NCI-H2196 (cell line): ENCODE results near the gene CDC20.
"Not testable (repeated sequence)": the region's sequence is repeated elsewhere in the genome, so short reads cannot be mapped to it uniquely, and the experiment has no call there.

Experiments
- DNase-seq: peaks from one replicate; lab custom pipeline; 2025; ENCODE audit not compliant: unreplicated experiment; lab: John Stamatoyannopoulos, UW

Gene CDC20

DNA sequence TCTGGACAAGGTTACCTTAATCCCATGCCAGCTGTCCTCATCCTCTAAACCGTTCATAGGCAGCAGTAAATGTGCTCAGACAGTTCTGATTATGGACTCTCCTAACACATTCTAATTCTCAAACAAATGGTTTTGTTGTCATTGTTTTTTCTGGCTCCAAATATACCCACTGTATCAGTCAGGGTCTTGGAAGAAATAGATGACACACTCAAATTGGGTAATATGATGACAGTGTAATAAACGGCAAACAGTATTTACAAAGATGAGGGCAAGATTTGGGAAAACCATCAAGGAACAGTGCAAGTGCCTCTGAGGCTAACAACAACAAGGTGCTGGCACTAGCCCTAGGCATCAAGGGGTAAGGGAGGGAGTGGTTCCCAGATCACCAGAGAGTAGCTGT lies 4.3 kb upstream of the CDC20 start:
- no peak for DNase-seq

DNA sequence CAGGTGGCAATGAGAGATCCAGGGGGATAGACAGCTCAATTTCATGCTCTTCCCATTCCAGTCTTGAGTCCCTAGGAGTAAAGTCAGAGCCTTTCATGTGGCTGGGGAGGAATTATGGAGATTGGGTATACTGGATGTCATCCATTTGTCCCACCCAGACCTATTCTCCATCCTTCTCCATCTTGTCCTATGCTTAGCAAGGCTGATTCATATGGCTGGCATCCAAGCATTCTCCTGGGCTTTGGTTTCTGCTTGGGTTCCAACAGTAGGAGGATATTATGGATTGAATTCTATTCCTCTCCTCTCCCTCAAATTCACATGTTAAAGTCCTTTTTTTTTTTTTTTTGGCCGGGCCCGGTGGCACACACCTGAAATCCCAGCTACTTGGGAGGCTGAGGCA lies 3.8 kb upstream of the CDC20 start:
- DNase-seq = no peak

DNA sequence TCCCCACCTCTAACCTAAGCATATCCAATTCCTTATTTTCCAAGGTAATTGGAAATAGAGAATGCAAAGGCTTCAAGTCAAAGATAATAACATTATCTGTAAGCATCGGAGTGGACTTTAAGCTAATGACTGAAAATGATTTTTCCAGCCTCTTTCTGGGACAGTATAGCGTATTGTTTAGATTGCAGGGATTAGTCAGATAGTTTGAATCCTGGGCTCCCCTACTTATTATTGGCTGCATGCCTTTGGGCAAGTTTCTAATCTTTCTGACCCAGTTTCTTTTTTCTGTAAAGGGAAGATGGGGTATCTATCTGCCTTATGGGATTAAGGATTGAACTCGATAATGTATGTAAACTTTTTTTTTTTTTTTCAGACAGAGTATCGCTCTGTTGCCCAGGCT lies 1.5 kb upstream of the CDC20 start:
- DNase-seq = no peak

DNA sequence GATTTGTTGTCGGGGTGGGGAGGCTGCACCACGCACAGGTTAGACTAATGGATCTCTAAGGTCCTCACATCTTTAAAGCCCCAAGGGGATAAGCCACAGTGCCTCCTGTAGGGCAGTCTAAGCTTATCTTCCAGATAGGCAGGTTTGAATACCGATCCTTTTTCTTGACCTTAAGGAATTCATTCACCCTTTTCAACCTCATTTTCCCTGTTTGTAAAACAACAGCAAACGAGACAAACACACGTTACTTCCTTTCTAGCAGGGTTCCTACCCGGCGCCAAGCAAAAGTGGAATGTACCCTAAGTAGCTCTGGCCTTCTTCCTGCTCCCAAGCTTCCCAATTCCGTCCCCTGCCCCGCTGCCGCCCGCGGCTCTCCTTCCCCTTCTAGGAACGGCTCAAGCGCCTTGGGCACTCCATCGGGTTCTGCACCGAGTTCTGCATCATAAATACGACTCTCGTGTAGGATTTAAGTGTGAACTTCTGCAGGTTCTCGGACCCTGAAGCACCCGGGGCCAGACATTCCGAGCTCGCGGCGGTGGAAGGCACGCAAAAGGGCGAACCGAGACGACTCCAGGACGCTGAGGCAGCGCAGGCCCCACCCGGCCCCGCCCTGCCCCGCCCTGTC lies 548 bp upstream of the CDC20 start:
- DNase-seq = peak; percentile 24

DNA sequence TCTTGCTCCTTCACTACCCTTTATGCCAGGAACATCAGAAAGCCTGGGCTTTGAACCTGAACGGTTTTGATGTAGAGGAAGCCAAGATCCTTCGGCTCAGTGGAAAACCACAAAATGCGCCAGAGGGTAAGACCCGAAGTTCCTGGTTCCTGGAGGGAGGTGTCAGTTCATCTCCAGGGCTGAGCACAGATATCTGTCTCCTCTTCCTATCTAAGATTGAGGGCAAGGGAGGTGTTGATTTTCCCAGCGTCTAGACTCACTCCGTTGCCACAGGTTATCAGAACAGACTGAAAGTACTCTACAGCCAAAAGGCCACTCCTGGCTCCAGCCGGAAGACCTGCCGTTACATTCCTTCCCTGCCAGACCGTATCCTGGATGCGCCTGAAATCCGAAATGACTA lies 915 bp downstream of the CDC20 start:
- no peak for DNase-seq

DNA sequence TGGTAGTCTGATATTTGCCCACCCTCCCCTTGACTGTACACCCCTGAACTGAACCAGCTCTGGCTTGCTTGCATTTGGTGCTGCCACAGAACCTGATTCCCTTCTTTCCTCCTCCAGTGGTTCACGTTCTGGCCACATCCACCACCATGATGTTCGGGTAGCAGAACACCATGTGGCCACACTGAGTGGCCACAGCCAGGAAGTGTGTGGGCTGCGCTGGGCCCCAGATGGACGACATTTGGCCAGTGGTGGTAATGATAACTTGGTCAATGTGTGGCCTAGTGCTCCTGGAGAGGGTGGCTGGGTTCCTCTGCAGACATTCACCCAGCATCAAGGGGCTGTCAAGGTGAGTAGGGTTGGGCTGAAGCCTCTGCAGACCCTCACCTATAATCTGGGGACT lies 1.8 kb downstream of the CDC20 start:
- no peak for DNase-seq

DNA sequence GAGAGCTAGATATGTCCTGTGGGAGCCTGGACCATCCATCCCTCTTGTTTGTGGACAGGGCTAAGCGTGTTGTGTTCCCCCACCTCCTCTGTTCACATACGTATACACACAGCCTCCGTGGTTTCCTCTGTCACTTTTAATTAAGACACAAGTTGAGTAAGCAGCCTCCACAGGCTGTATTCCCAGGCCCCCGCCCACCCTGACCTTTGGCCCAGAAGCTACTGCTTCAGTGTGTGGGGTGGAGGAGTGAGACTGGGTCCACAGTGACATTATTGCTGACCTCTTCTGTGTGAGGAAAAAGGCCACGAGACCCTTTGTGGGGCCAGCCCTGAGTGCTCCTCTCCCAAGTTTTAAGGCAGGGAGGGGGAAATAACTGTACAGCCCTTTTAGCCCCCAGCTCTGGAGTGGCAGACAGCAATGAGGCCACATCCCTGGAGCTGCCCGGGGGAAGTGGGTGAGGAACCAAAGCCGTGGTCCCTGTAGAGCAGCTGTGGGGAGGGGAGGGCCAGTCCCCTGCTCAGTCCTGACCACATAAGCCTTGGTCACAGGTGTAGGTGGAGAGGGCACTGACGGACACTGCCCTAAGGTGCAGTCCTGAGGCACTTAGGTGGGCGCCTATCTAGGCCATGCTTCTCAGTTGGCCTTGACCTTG lies 4.6 kb downstream of the CDC20 start:
- DNase-seq = no peak

DNA sequence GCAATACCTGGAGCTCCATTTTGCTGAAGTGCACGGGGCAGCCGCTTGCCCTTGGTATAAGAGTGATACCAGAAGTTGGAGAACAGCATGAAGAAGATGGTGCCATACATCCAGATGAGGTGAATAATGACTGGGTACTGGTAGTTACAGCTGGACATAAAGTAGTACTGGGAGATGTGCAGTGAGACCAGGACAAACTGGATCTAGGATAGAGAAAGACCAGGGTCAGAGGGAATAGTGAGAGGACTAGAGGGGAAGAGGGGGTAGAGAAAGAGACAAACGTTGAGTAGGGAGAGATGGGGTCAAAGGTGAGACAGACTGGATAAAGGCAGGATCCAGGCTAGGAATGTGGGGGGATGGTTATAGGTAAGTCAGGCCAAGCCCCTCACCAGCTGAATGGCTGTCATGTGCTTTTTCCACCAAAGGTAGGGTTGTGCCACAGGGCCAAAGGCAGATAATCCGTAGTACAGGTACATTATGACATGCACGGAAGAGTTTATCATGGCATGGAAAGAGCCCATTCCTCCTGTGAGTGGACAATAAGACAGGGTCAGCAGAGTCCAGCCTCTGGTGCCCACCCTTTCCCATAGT lies 5.2 kb downstream of the CDC20 start:
- DNase-seq = no peak

DNA sequence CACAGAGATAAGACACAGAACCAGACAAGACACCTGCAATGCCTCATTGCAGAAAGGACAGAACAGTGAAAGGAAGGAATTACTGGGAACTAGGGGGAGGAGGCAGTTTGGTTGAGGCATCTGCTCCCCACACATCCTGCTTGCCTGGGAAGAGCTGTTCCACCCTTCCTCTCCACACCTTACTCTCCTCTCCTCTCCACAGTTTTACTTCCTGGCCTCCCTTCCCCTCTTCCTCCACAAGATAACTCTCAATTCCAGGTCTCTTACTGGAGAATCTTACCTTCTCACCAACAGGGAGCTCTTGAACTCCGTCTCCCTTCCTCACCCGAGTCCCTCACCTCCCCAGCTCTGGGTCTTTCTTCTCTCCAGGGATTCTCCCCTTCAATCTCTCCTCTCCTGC lies 6.9 kb downstream of the CDC20 start:
- DNase-seq = no peak

DNA sequence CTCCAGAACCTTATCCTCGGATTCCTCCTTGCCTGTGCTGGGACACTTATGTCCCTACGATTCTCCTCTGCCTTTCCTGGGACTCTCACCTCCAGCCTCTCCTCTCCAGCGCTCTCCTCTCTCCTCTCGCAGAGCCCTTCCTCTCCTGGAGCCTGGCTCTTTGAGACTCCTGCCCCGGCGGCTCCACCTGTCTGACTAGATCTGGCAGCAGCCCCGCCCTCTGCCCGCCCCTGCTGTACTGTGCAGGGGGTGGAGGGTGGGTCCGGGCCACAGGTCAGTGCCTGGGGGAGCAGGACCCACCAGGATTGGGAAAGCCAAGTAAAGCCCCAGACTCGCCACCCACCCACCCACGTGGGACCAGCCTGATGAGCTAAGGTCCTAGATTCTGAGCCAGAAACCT lies 7.4 kb downstream of the CDC20 start:
- no peak for DNase-seq

DNA sequence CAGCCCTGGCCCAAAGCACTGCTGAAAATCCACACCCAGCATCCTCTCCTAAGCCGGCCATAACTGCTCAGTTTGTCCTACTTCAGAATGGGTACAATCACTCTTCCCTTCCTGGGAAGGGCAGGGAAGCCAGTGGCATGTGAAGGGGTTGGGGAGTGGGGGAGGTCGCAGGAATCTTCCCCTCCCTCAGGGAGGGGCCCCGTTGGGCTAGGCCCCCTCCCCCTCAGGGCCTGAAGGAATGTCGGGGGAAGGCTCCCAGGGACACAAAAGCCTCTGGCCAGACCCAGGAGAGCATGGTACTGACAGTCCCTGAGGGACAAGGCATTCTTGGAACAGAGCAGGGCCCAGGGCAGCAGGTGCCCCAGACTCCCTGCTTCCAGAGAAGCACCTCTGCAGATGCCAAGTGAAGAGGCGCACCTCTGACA lies 7.8 kb downstream of the CDC20 start:
- DNase-seq = no peak

DNA sequence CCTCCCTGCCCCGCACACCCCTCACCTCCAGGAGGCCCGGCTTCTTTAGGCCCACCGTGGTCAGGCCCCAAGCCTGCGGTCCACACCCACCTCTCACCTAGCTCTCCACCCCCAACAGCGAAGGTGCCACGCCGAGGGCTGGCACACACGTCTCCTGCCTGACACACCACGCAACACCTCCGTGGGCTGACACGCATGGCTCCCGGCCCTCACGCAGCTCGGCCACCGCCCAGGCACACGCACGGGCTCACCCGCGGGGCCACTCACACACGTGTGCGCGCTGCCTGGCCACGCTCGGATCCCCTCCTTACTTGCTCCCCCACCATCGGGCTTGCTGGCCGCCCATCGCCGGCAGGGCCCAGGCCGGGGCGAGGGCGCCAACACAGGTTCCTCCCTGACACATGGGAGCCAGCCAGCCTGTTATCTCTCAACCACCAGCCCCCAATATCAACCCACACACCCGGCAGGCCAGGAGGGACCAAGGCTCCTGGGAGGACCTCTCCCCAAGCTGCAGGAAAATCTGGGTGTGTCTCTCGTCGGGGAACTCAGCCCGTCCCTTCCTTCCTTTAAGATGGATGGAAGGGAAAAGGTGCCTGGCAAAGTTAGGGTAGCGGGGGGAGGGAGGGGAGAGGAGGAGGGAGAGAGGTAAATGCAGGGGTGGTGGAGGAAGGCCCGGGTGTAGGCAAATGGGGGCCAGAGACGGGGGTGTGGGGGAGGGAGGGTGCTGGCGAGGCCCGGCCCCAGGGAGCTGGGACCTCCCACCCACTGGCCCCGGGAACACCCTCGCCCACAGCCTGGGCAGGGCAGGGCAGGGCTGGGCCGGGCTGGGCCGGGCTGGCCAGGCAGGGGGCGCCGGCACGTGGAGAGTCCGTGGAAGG lies 8.5 kb downstream of the CDC20 start:
- no peak for DNase-seq

DNA sequence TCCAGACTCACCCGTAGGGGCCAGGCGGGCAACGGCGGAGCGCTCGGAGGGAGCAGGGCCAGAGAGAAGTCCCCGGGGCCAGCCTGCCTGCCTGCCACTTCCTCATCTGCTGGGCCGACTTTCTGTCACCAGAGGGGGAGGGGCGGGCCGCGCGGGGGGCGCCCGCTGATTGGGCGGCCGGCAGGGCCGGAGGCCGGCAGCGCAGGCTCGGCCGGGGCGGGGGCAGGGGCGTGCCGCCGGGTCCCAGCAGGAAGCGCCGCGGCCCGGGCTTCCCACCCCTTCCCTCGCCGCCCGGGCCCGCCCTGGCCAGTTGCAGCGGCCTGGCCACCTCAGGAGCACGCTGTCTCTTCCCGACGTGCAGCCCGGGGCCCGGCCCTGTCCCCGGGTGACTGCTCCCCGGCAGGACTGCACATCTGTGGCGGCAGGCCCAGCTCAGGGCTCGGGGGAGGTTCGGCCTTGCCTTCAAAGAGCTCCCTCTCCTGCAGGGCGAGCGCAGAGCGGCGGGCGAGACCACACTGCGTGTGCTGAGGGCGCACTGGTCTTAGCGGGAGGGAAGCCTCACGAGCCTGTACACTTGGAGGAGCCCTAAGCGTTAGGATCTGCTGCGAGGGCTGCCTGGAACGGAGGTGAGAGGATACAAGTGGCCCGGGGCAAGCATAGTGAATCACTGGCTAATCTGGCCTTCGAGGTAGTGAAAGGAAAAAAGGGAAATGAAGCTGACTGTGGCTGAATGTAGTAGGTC lies 9.3 kb downstream of the CDC20 start, which contains the start of gene ELOVL1:
ELOVL1 (minus strand) TSS at position 108 of the 742 bp plus-strand sequence. CDS start 2,402 bp downstream, outside the sequence.
- DNase-seq = peak; percentile 92

DNA sequence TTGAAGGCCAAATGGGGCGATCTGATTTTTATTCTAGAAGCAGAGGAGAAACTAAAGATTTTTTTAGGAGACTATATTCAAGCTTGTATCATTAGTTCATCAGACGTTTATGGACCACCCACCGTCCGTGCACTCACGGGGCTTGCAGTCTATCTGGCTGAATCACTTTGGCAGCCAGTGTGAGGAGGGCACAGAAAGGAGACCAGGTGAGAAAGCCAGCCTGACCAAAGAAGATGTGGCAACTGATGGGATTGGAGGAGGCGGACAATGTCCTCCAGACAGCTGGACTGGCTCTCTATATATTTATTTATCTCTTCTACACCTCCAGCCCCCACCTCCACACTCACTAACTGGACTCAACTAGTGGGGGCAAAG lies 9.9 kb downstream of the CDC20 start:
- no peak for DNase-seq

DNA sequence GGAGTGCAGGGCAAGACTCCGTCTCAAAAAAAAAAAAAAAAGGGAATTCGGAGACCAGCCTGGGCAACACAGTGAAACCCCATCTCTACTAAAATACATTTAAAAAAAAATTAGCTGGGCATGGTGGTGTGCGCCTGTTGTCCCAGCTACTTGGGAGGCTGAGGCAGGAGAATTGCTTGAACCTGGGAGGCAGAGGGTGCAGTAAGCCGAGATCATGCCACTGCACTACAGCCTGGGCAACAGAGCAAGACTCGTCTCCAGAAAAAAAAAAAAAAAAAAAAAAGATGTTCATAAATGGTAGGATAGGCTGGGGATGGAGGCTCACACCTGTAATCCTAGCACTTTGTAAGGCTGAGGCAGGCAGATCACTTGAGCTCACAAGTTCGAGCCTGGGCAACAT lies 11.0 kb downstream of the CDC20 start:
- not testable (repeated sequence) for DNase-seq

DNA sequence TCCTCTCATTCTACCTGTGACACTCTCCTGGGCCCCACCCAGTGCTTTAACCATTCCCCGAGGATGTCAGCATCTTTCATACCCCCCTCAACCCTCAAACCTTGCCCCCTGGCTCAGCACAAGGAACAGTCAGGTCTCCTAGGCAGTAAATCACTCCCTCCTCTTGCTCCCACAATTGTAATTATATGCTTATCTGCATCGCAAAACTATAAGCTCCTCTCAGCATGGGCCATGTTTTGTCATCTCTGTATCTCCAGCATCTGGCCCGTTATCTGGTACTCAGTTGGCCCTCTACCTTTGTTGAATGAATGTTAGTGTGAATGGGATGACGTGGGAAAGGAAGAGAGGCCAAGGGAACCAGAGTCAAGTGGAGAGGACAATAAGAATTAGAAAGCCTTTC lies 11.8 kb downstream of the CDC20 start:
- DNase-seq = no peak

DNA sequence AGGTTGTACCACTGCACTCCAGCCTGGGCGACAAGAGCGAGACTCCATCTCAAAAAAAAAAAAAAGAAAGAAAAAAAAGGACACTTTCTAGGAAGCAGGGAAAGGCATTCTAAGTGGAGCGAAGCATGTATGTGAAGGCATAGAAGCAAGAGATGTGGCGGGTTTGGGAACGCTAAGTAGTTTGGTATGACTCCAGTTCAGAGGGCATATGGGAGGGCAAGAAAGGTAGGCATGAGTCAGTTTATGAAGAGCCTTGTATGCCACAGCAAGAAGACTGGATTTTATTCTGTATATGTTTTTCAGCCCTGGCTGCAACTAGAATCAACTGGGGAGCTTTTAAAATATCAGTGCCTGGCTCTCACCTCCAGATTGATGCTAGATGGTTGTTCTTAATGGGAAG lies 13.4 kb downstream of the CDC20 start:
- no peak for DNase-seq

DNA sequence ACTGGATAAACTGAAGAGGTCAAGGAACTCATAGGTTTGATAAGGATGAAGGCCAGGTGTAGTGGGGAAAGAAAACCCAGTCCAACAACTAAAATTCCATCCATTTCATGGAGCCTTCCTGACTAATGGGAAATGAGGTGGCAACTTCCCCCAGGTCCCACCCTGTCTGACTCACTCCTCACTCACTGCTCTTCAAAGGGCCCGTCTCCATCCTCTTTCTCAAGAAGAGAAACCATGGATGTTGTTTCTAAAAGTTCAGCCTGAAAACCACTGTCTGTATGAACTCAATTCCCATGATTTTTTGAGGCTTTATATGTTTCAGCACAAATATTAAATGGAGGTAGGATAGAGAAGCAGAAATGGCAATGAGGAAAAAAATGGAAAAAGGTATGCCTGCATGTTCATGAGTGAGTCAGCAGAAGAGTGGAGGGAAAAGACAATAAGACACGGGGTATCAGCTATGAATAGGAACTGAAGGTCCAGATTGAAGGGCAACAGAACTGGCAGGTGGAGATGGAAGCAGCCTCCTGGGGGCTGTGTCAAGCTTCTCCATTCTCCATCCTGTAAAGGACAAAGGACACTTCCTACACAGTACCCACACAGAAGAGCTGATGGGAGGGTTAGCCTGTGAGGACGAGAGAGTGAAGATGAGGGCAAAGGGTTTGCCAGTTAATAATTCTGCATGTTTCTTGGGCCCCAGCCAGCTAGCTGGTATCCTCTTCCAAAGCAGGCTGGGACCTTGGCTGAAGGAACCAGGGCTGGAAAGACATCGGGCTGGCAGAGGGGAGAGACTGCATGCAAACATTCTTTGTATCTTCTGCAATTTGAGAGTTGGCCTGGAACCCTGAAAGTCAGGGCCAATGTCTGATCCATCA lies 14.5 kb downstream of the CDC20 start:
- no peak for DNase-seq

DNA sequence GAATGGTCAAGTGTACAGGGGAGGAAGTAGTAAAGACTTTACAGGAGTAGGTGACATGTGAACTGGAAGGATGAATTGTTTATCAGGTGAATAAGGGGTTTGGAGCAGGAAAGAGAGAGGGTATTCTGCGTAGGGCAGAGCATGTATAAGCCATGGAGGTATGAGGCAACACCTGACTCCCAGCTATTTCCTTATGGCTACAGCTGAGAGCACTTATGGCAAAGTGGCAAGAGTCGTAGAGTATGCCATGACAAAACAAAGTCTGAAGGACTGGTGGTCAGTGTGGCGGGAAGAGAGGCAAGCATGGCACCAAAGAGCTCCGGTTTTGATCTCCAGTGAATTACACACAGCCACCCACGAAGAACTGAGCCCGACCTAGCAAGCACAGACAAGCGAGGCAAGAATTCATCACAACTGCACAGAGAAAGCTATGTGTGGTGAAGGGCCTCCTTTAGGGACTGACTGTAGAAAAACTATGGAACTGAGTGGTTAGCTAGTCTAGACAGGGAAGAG lies 18.0 kb downstream of the CDC20 start:
- DNase-seq = no peak

DNA sequence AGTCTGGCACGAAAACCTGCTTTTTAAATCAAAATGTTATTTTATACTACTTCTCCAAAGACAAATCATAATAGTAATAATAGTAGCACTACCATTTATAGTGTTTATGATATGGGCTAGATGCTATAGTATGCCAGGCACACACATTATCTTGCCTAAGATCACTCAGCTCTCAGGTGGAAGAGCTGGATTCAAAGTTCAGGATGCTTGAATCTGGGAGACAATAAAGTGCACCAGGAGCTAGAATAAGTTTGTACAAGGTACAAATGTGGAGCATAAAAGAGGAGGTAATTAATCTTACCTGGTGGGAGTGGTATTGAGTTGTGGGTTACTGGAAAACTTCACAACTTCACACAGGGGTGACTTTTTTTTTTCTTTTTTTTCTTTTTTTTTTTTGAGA lies 19.1 kb downstream of the CDC20 start:
- DNase-seq = no peak
